ENCODE results near the gene PIEZO2. TPM values are rescaled to one million over a fixed set of nuclear protein-coding genes. Genes with fewer than 3 reads are reported as not detected.
"Not testable (repeated sequence)": the region's sequence is repeated elsewhere in the genome, so short reads cannot be mapped to it uniquely, and the experiment has no call there.

The PIEZO2 gene
- total and polyA plus RNA-seq, 2 donors (not counting 1 experiment from before 2014, with no cell fraction given), result not detected

- CTCF ChIA-PET, result no interaction called here
Measured at GRCh38 chr18:10659594-10659993, 489.8 kb downstream of the PIEZO2 start.

GRCh38 chr18:10659000-10659399 is 490.4 kb downstream of the PIEZO2 start:
- no CpG with 5 or more reads among the region's 5 CpGs for WGBS (ENCODE audit: insufficient coverage)
- Mint-ChIP-seq H3K9me3 (ENCODE audit: insufficient read depth) (no peaks in the 10 kb centered on the region), H3K4me1 (no peaks in the 10 kb centered on the region), H3K4me3 (no peak overlapping the region), H3K27me3 (peaks cover 7% of the 10 kb centered on the region), H3K27ac (no peak overlapping the region)
- Histone ChIP-seq H3K9me3 (ENCODE audit: control extremely low read depth in 1 of 3, control insufficient read depth in 2 of 3, insufficient read depth in 1 of 3, low read length in 2 of 3) (no peaks in the 10 kb centered on the region), H3K4me1 (ENCODE audit: control insufficient read depth in 2 of 2, insufficient read depth in 2 of 2, low read length in 2 of 2) (no peaks in the 10 kb centered on the region), H3K36me3 (replicated peaks in 1 of 2; ENCODE audit: control extremely low read depth in 1 of 2, control insufficient read depth in 1 of 2, extremely low read depth in 1 of 2, insufficient read depth in 2 of 2, low read length in 1 of 2) (no peaks in the 10 kb centered on the region), H3K27ac (ENCODE audit: low read length in 2 of 2) (no peak overlapping the region), H3K27me3 (replicated peaks in 1 of 4; ENCODE audit: control extremely low read depth in 1 of 4, control insufficient read depth in 3 of 4, insufficient read depth in 4 of 4, low read length in 3 of 4) (no peaks in the 10 kb centered on the region), H2AFZ (ENCODE audit: insufficient read depth, low read depth, low read length, poor library complexity, severe bottlenecking) (no peak overlapping the region), H3K9ac (ENCODE audit: low read length) (no peak overlapping the region), H4K20me1 (ENCODE audit: control insufficient read depth, insufficient read depth, low read length, poor library complexity, severe bottlenecking) (no peaks in the 10 kb centered on the region), H3K4me2 (replicated peaks; ENCODE audit: low read depth, low read length, poor library complexity, severe bottlenecking) (no peak overlapping the region), H3K79me2 (ENCODE audit: control insufficient read depth, insufficient read depth, low read length) (no peaks in the 10 kb centered on the region), H3K4me3 (ENCODE audit: control extremely low read depth in 1 of 5, extremely low read depth in 1 of 5, insufficient read depth in 1 of 5, low read depth in 2 of 5, low read length in 4 of 5) (no peak overlapping the region)
- DNase-seq, result no peak
- TF ChIP-seq CTCF (IDR thresholded peaks at IDR 0.05), result no peak
- no peak for TF ChIP-seq EZH2 (IDR thresholded peaks at IDR 0.05; ENCODE audit: borderline replicate concordance, insufficient read depth, low read depth, low read length, poor library complexity, severe bottlenecking)
- ChIA-PET POLR2A (no interaction called here), CTCF (no interaction called here)
- ATAC-seq (ENCODE audit: low read depth), result no peak
- intact Hi-C loops (cut with micrococcal nuclease), result no loop called here

More at GRCh38 chr18:10659594-10659993, 489.8 kb downstream of the PIEZO2 start:
- H3K27ac ChIP-seq (ENCODE audit: low read length in 2 of 2), result no peak overlapping the region
- Mint-ChIP-seq H3K27ac (no peak overlapping the region), H3K9me3 (ENCODE audit: insufficient read depth) (no peaks in the 10 kb centered on the region), H3K4me3 (no peak overlapping the region), H3K4me1 (no peaks in the 10 kb centered on the region), H3K27me3 (peaks cover 13% of the 10 kb centered on the region)
- 57% methylated on average over 4 of the region's 5 CpGs for WGBS (ENCODE audit: insufficient coverage)
- no peaks in the 10 kb centered on the region for H3K27me3 ChIP-seq (replicated peaks in 1 of 4; ENCODE audit: control extremely low read depth in 1 of 4, control insufficient read depth in 3 of 4, insufficient read depth in 4 of 4, low read length in 3 of 4)
- DNase-seq (no peak), ATAC-seq (ENCODE audit: low read depth) (no peak)
- H3K4me3 ChIP-seq (ENCODE audit: control extremely low read depth in 1 of 5, extremely low read depth in 1 of 5, insufficient read depth in 1 of 5, low read depth in 2 of 5, low read length in 4 of 5), result no peak overlapping the region
- POLR2A ChIA-PET, result no interaction called here
- H3K9ac ChIP-seq (ENCODE audit: low read length), result no peak overlapping the region
- H3K4me1 ChIP-seq (ENCODE audit: control insufficient read depth in 2 of 2, insufficient read depth in 2 of 2, low read length in 2 of 2), result no peaks in the 10 kb centered on the region
- TF ChIP-seq CTCF (IDR thresholded peaks at IDR 0.05) (no peak), EZH2 (IDR thresholded peaks at IDR 0.05; ENCODE audit: borderline replicate concordance, insufficient read depth, low read depth, low read length, poor library complexity, severe bottlenecking) (no peak)
- H3K36me3 ChIP-seq (replicated peaks in 1 of 2; ENCODE audit: control extremely low read depth in 1 of 2, control insufficient read depth in 1 of 2, extremely low read depth in 1 of 2, insufficient read depth in 2 of 2, low read length in 1 of 2), result no peaks in the 10 kb centered on the region
- intact Hi-C loops (cut with micrococcal nuclease), result no loop called here
- H3K4me2 ChIP-seq (replicated peaks; ENCODE audit: low read depth, low read length, poor library complexity, severe bottlenecking), result no peak overlapping the region
- no peaks in the 10 kb centered on the region for H4K20me1 ChIP-seq (ENCODE audit: control insufficient read depth, insufficient read depth, low read length, poor library complexity, severe bottlenecking)
- H3K79me2 ChIP-seq (ENCODE audit: control insufficient read depth, insufficient read depth, low read length), result no peaks in the 10 kb centered on the region
- no peak overlapping the region for H2AFZ ChIP-seq (ENCODE audit: insufficient read depth, low read depth, low read length, poor library complexity, severe bottlenecking)
- H3K9me3 ChIP-seq (ENCODE audit: control extremely low read depth in 1 of 3, control insufficient read depth in 2 of 3, insufficient read depth in 1 of 3, low read length in 2 of 3), result no peaks in the 10 kb centered on the region

GRCh38 chr18:10644003-10644402 is 505.4 kb downstream of the PIEZO2 start:
- H3K9ac ChIP-seq (ENCODE audit: low read length); H3K9me3 ChIP-seq (ENCODE audit: control extremely low read depth in 1 of 3, control insufficient read depth in 2 of 3, insufficient read depth in 1 of 3, low read length in 2 of 3); H4K20me1 ChIP-seq (ENCODE audit: control insufficient read depth, insufficient read depth, low read length, poor library complexity, severe bottlenecking); H2AFZ ChIP-seq (ENCODE audit: insufficient read depth, low read depth, low read length, poor library complexity, severe bottlenecking); H3K27ac Mint-ChIP-seq; H3K27me3 ChIP-seq (replicated peaks in 1 of 4; ENCODE audit: control extremely low read depth in 1 of 4, control insufficient read depth in 3 of 4, insufficient read depth in 4 of 4, low read length in 3 of 4); H3K4me3 Mint-ChIP-seq; DNase-seq; H3K4me1 ChIP-seq (ENCODE audit: control insufficient read depth in 2 of 2, insufficient read depth in 2 of 2, low read length in 2 of 2); intact Hi-C loops (cut with micrococcal nuclease); H3K27me3 Mint-ChIP-seq; H3K9me3 Mint-ChIP-seq (ENCODE audit: insufficient read depth); CTCF ChIA-PET; H3K4me2 ChIP-seq (replicated peaks; ENCODE audit: low read depth, low read length, poor library complexity, severe bottlenecking); POLR2A ChIA-PET; H3K79me2 ChIP-seq (ENCODE audit: control insufficient read depth, insufficient read depth, low read length); H3K4me1 Mint-ChIP-seq; H3K36me3 ChIP-seq (replicated peaks in 1 of 2; ENCODE audit: control extremely low read depth in 1 of 2, control insufficient read depth in 1 of 2, extremely low read depth in 1 of 2, insufficient read depth in 2 of 2, low read length in 1 of 2); H3K27ac ChIP-seq (ENCODE audit: low read length in 2 of 2); H3K4me3 ChIP-seq (ENCODE audit: control extremely low read depth in 1 of 5, extremely low read depth in 1 of 5, insufficient read depth in 1 of 5, low read depth in 2 of 5, low read length in 4 of 5); ATAC-seq (ENCODE audit: low read depth): not testable (repeated sequence)
- no CpG with 5 or more reads among the region's 5 CpGs for WGBS (ENCODE audit: insufficient coverage)

Data from B cell (primary cell).